NCI-H146 treated with DMSO at 0.1 percent for 48 hours (cell line): ENCODE data around the gene FGF19.

Experiments
- DNase-seq: peaks from one replicate; lab custom pipeline; 2025; ENCODE audit not compliant: unreplicated experiment; lab: John Stamatoyannopoulos, UW

FGF19 gene

GRCh38 chr11:69656536-69657455, 47.0 kb downstream of the FGF19 start:
- no peak for DNase-seq

DNA sequence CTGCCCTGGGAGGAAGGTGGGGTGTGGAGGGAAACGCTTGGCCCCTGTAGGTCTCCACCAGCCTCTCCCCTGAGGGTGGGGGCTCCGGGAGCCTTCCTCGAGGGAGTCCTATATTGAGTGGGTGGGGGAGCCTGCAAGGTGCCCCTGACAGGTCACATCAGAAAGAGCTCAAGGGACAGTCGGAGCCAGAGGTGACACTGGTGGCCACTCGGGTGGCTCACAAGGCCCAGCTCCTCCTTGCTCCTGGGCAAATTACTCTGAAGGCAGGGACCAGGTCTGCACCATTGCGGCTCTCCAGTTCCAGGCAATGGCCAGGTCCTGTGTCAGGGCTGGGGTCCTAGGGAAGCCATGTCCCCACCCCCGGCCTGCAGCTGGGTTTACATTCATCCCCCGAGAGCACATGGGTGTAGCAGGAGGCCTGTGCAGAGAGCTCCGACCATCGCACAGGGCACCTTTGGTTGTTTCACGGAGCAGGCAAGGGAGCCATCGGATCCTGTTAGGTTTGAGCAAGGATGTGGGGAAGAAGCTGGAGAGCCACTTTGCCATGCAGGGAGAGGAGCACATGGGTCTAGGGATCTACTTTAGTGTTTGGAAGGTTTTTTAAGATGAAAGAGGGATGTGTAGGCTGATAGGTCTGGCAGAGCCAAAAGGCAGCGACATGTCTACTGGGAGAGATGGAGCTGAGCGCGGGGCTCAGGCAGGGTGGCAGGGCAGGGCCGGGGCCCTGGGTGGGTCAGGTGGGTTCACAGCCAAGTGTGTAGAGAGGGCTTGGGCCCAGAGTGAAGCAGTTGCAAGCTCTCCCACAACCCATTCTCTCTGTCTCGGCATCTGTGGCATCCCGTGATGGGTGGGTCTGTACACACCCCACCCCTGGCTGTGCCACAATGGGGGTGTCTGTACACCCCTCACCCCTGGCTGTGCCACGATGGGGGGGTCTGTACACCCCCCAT, 48.1 kb downstream of the FGF19 start:
- no peak for DNase-seq

DNA sequence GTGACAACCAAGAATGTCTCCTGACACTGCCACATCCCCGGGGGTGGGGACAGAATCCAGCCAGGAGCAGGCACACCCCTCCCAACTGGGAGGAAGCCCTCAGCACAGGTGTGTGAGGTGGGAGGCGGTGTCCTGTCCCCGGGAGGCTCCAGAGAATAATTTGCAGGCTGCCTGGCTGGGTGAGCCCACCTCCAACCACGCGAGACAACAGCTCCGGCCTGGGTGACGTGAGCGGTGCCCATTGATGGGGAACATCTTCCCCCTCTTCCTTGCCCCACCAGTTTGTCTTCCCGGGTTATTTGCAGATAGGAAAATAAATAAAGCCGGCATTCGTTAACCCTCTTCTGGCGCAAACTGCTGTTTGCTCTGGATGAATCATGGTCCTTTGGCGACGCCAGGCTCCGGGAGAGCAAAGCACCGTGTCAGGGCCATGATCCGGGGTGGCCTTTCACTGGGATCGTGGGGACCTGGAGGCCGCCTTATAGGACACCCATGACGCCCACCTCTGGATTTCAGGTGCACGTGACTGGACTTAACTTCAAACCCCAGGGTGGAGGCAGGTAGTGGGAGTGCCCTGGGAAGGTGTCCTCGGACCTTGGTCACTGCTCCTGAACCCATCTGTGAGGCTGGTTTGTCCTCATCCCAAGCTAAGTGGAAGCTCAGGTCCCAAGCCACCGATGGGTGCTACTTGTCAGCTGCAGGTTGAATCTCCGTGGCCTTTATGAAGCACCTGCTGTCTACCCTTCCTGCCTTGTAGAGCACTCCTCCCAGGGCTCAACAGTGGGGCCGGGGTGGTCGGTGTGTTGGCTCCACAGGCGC, 49.0 kb downstream of the FGF19 start:
- no peak for DNase-seq

DNA sequence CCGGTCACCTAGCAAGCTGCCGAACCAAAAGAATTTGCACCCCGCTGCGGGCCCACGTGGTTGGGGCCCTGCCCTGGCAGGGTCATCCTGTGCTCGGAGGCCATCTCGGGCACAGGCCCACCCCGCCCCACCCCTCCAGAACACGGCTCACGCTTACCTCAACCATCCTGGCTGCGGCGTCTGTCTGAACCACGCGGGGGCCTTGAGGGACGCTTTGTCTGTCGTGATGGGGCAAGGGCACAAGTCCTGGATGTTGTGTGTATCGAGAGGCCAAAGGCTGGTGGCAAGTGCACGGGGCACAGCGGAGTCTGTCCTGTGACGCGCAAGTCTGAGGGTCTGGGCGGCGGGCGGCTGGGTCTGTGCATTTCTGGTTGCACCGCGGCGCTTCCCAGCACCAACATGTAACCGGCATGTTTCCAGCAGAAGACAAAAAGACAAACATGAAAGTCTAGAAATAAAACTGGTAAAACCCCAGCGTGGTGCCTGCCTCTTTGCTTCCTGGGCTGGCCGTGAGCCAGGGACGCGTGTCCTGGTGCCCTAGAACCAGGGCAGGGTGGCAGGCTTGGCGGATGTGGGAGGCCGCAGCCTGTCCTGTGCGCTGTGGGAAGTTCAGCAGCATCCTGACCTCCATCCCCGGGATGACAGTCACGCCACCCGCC, 49.7 kb downstream of the FGF19 start:
- no peak for DNase-seq

- DNase-seq, result no peak
Observed at GRCh38 chr11:69653406-69653960, 50.3 kb downstream of the FGF19 start.

DNA sequence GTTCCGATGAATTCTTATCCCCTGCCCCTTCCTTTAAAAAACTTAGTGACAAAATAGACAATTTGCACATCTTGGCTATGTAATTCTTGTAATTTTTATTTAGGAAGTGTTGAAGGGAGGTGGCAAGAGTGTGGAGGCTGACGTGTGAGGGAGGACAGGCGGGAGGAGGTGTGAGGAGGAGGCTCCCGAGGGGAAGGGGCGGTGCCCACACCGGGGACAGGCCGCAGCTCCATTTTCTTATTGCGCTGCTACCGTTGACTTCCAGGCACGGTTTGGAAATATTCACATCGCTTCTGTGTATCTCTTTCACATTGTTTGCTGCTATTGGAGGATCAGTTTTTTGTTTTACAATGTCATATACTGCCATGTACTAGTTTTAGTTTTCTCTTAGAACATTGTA, 50.8 kb downstream of the FGF19 start:
- DNase-seq, result no peak

DNA sequence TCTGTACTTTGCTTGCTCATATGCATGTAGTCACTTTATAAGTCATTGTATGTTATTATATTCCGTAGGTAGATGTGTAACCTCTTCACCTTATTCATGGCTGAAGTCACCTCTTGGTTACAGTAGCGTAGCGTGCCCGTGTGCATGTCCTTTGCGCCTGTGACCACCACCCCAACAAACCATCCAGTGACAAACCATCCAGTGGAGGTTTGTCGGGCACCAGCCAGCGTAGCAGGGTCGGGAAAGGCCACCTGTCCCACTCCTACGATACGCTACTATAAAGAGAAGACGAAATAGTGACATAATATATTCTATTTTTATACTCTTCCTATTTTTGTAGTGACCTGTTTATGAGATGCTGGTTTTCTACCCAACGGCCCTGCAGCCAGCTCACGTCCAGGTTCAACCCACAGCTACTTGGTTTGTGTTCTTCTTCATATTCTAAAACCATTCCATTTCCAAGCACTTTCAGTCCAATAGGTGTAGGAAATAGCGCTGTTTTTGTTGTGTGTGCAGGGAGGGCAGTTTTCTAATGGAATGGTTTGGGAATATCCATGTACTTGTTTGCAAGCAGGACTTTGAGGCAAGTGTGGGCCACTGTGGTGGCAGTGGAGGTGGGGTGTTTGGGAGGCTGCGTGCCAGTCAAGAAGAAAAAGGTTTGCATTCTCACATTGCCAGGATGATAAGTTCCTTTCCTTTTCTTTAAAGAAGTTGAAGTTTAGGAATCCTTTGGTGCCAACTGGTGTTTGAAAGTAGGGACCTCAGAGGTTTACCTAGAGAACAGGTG, 51.8 kb downstream of the FGF19 start:
- DNase-seq, result no peak

GRCh38 chr11:69650832-69651344, 52.9 kb downstream of the FGF19 start:
- DNase-seq, result no peak

DNA sequence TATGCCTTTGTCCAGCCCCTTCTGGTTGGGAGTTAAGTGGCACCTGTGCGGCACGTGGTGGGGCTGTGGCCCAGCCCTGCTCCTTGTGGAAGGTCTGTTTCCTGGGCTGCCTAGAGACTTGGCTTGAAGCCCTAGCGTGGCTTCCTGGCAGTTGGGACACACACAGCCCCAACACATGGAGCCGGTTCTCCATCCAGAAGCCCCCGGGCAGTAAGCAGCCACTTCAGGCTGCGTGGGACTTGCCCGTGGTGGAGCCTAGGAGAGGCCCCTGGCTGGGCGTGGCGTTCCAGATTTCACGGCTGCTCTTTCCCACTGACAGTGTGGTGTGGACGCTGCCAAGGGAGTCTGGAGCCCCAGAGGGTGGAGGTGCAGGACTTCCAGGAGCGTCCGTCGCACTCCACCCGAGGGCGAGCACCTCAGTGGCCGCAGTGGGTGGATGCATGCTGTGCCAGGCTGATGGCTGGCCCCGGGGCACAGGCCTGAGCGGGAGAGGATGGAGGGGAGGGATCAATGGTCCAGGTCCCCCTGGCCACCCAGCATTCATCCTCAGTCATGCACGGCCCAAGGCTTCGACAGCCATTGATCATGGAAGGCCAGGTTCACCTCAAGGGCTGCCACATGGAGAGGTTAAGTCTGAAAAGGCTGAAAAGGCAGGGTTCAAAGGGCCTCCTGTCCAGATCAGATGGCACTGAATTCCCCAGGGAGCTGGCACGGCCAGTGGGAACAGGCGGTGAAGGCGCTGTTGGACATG, 53.6 kb downstream of the FGF19 start:
- no peak for DNase-seq

DNA sequence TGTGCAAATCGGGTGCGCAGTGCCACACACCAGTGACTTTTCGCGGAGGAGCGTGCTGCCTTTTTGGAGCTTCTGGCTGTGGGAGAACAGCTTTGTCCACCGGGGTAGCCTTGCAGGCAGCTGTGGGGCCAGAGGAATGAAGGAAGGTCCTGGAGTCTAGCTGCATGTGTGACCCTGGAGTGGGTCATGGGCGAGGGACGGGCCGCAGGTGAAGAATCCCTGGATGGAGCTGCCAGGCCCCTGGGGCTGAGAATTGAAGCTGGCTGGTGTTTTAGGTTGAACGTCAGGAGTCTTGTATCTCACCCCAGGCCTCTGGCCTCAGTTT, 54.3 kb downstream of the FGF19 start:
- DNase-seq, result no peak

GRCh38 chr11:69648679-69649575, 54.9 kb downstream of the FGF19 start:
- DNase-seq, result no peak
